DOHH2 (cell line): ENCODE data around the gene RBM17.

Experiments used
- EZH2phosphoT487 ChIP-seq: fragments of 200-600 bp; sonication (generic); IDR thresholded peaks from 2 replicates; pipeline ENCODE4 v1.6.1; 2017; ENCODE audit warnings: borderline replicate concordance, mild to moderate bottlenecking, antibody characterized with exemption, low read length, moderate library complexity, mixed read lengths
- TF ChIP-seq, protein P1 (sequence below): fragments of 200-600 bp; sonication (generic); IDR thresholded peaks from one replicate; pipeline ENCODE4 v1.5.1; 2014; ENCODE audit warnings: antibody characterized with exemption, mild to moderate bottlenecking, low read depth, low read length; ENCODE audit not compliant: poor library complexity, severe bottlenecking

- TF ChIP-seq, protein P1, sequence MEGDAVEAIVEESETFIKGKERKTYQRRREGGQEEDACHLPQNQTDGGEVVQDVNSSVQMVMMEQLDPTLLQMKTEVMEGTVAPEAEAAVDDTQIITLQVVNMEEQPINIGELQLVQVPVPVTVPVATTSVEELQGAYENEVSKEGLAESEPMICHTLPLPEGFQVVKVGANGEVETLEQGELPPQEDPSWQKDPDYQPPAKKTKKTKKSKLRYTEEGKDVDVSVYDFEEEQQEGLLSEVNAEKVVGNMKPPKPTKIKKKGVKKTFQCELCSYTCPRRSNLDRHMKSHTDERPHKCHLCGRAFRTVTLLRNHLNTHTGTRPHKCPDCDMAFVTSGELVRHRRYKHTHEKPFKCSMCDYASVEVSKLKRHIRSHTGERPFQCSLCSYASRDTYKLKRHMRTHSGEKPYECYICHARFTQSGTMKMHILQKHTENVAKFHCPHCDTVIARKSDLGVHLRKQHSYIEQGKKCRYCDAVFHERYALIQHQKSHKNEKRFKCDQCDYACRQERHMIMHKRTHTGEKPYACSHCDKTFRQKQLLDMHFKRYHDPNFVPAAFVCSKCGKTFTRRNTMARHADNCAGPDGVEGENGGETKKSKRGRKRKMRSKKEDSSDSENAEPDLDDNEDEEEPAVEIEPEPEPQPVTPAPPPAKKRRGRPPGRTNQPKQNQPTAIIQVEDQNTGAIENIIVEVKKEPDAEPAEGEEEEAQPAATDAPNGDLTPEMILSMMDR, result peak; percentile 100
- TF ChIP-seq EZH2phosphoT487, result no peak
Measured at GRCh38 chr10:6088721-6089333, at the start of gene RBM17.
